GM12875 (cell line): ENCODE results near the gene PYGO1.
A peak's percentile ranks its signal among the peaks of the same experiment; 100 is the strongest.
"Not testable (repeated sequence)": the region's sequence is repeated elsewhere in the genome, so short reads cannot be mapped to it uniquely, and the experiment has no call there.

Source experiments
- H3K4me3 ChIP-seq: one replicate; pipeline ENCODE4 v1.5.1; 2011; ENCODE audit warnings: low read depth, low read length, control low read depth
- TF ChIP-seq, protein P1 (sequence below): IDR thresholded peaks from 2 replicates; pipeline ENCODE4 v1.5.1; 2011; ENCODE audit warnings: low read depth, mild to moderate bottlenecking, control low read depth, inconsistent platforms, low read length, moderate library complexity, borderline replicate concordance; ENCODE audit not compliant: insufficient read depth

PYGO1 gene

DNA sequence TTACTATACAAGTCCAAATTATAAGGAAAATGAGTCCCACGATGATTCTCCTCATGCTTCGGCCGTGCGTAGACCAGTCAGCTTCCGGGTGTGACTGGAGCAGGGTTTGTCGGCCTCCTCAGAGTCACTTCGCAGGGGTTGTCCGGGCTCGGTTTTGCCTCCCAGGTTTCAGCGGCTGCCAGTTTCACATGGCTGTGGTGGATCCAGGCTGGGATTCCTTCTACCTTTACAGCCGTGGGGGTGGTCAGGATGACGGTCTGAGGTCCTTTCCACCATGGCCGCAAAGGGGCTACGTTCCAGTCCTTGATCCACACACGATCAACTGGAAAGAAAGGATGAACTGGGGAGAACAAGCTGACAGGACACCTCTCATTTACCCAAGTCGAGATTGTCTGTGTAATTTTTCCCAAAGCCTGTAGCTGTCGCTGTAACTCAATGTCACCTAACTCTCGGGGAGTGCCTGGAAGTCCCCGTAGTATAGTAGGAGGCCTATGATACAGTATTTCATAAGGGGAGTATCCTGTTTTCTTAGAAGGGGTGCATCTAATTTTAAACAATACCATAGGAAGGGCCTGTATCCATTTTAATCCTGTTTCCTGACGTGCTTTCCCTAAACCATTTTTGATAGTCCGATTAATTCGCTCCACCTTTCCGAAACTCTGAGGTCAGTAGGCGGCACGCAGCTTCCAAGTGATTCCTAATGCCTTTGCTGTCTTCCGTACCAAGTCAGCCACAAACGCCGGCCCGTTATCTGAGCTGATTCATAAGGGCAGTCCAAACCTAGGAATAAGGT, 74.3 kb downstream of the PYGO1 start:
- not testable (repeated sequence) for H3K4me3 ChIP-seq
- TF ChIP-seq, protein P1, sequence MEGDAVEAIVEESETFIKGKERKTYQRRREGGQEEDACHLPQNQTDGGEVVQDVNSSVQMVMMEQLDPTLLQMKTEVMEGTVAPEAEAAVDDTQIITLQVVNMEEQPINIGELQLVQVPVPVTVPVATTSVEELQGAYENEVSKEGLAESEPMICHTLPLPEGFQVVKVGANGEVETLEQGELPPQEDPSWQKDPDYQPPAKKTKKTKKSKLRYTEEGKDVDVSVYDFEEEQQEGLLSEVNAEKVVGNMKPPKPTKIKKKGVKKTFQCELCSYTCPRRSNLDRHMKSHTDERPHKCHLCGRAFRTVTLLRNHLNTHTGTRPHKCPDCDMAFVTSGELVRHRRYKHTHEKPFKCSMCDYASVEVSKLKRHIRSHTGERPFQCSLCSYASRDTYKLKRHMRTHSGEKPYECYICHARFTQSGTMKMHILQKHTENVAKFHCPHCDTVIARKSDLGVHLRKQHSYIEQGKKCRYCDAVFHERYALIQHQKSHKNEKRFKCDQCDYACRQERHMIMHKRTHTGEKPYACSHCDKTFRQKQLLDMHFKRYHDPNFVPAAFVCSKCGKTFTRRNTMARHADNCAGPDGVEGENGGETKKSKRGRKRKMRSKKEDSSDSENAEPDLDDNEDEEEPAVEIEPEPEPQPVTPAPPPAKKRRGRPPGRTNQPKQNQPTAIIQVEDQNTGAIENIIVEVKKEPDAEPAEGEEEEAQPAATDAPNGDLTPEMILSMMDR = peak; percentile 55; the same call in 1 of the 2 replicates

DNA sequence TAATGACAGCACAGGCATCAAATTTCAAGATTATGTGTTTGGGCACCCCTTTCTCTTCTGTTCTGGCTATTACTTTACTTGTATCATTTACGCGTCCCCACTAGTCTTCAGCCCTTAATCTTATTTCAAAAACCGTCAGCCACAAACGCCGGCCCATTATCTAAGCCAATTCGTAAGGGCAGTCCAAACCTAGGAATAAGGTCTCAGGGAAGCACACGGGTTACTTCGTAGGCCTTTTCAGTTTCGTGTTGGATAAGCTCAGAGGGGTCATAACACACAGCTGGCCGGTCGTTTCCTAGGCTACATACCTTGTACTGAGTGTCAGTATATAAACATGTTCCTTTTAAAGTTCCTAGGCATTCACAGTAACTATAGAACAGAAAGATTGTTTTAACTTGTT, 75.0 kb downstream of the PYGO1 start:
- no peak overlapping the region for H3K4me3 ChIP-seq
- TF ChIP-seq, protein P1 = no peak

DNA sequence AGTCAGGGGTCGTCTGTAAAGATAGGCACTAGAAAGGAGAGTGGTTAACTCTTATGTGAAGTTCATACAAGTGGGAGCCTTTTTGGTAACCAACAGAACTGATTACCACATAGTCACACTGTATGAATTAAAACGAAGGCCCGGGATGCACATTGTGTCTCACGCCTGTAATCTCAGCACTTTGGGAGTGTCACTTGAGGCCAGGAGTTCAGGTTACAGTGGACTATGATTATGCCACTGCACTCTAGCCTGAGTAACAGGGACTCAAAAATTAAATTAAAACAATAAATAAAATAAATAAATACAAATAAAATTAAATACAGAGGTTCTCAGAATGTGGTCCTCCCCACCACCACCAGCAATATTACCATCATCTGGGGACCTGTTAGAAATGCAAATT, 80.6 kb downstream of the PYGO1 start:
- no peak overlapping the region for H3K4me3 ChIP-seq
- TF ChIP-seq, protein P1 = no peak

DNA sequence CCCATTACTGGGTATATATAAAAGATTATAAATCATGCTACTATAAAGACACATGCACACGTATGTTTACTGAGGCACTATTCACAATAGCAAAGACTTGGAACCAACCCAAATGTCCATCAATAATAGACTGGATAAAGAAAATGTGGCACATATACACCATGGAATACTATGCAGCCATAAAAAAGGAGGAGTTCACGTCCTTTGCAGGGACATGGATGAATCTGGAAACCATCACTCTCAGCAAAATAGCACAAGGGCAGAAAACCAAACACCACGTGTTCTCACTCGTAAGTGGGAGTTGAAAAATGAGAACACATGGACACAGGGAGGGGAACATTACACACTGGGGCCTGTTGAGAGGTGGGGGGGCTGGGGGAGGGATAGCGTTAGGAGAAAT, 82.7 kb downstream of the PYGO1 start:
- not testable (repeated sequence) for H3K4me3 ChIP-seq

DNA sequence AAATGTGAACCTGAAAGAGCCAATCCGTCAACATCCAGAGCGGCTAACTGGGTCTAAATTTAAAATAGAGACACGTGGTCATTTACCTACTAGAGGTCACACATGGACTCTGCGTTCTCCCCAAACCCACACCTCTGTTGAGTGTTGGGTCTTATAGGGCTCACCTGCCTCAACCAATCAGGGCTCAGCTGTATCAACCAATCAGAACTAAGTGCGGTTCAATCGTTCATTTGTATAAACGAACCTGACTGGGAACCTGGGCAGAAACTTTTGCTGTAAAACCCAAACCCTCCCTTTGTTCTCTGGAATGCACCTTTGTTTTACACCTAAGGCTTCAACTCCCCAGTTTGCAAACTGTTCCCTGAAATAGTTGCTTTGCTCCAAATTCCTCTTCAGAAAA, 89.0 kb downstream of the PYGO1 start:
- H3K4me3 ChIP-seq = no peak overlapping the region
- TF ChIP-seq, protein P1 = no peak

DNA sequence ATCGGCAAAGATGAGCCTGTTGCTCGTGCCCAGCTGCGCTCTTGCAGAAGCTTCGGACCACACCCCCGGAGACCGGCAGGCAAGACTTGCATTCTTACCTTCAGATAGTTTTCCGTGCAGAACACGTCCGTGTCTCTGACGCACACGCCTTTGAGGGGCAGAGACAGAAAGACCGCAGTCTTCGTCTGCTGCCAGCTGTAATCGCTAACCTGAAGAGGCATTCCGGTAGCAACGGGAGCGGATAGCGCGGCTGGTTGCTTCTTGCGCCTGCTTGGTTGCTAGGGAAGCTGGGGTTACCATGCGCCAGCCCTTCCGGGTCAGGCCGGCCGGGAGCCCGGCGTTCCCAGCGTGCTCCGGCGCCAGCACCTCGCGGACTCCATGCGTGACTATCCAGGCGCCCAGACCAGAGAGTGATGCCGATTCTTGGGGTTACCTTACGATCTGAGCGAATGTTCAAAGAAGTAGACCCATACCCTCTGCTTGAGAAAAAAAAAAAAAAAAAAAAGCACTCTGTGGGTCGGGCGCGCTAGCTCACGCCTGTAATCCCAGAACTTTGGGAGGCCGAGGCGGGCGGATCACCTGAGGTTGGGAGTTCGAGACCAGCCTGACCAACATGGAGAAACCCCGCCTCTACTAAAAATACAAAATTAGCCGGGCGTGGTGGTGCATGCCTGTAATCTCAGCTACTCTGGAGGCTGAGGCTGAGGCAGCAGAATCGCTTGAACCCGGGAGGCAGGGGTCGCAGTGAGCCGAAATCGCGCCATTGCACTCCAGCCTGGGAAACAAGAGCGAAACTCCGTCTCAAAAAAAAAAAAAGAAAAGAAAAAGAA, 89.8 kb downstream of the PYGO1 start:
- peak overlapping the region; percentile 61 for H3K4me3 ChIP-seq

DNA sequence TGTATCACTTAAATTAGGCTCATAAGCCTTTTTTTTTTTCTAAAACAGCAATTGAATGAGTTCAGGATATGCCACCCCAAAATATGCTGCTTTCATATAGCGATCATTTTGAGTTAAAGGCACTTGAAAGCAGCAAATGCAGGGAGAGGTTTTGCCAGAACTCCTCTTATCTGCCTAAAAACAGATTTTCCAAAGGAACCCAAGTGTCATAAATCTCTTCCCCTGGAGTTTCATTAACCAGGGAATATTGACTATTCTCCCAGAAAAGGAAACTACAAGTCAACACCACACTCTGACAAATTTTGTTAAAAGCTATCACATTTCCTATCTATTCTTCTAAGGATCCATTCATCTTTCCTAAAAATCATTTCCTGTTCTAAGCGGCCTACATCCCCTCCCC, 91.4 kb downstream of the PYGO1 start:
- TF ChIP-seq, protein P1 = no peak
- H3K4me3 ChIP-seq = no peak overlapping the region

DNA sequence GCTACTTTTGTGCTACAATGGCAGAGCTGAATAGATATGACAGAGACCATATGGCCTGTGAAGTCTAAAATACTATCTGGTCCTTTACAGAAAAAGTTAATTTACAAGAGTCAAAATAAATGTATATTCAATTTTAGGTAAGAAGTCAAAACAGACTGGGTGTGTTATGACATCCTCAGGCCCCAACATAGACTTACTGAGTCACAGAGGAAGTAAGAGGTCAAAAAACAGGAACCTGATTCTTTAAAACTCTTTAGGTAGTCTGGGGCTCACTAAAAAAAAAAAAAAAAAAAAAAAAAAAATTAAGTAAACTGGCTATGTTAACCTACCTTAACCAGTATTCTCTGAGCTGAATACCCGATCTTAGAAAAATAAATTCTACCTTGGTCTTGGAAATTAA, 93.2 kb downstream of the PYGO1 start:
- TF ChIP-seq, protein P1 = no peak

DNA sequence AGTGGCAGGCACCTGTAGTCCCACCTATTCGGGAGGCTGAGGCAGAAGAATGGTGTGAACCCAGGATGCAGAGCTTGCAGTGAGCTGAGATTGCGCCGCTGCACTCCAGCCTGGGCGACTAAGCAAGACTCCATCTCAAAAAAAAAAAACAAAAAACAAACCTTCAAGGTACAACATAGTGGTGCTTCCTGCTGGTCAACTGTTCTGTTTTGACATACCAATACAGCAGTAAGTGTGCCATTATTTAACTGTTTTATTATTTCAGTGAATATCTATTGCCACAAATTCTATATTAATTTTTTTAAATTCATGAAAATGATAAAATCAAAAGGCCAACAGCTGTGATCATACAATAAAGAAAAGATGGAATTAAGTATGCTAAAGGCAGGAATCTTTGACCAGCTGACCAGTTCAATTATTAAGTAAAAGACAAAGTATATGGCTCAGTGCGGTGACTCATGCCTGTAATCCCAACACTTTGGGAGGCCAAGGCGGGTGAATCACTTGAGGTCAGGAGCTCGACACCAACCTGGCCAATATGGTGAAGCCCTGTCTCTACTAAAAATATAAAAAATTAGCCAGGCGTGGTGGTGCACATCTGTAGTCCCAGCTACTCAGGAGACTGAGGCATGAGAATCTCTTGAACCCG, 99.1 kb downstream of the PYGO1 start:
- not testable (repeated sequence) for H3K4me3 ChIP-seq

More for the DNA sequence above, 93.2 kb downstream of the PYGO1 start:
- no peak overlapping the region for H3K4me3 ChIP-seq
